ENCODE data around the gene PDLIM3.

The PDLIM3 gene

DNA sequence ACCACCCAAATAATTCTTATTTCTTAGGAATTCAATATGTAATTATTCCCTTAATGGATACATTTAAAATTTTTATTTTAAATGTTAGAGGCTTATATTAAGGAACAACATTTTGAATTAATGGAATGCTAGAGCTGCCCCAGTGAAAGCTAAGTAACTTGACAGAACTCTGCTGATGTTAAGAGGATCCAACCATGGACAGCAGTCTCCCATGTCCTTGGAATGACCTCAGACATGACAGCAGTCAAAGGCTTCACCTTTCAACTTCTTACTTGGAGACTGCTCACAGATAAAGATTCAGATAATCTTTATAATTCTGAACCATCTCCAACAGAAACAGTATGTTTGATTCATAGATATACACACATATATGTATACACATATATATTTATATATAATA lies 17.2 kb downstream of the PDLIM3 start:
- TF ChIP-seq POLR2AphosphoS5 (IDR thresholded peaks at IDR 0.05; ENCODE audit: low read depth, low read length) (no peak), TAF1 (IDR thresholded peaks at IDR 0.05; ENCODE audit: borderline replicate concordance, insufficient read depth, low read length) (no peak), SIN3A (IDR thresholded peaks at IDR 0.05; ENCODE audit: borderline replicate concordance, insufficient read depth, low read length) (no peak), FOXP2 (optimal IDR thresholded peaks at IDR 0.05; ENCODE audit: borderline replicate concordance, extremely low read depth, extremely low read length, insufficient read depth) (no peak)
- TF ChIP-seq, protein P1, sequence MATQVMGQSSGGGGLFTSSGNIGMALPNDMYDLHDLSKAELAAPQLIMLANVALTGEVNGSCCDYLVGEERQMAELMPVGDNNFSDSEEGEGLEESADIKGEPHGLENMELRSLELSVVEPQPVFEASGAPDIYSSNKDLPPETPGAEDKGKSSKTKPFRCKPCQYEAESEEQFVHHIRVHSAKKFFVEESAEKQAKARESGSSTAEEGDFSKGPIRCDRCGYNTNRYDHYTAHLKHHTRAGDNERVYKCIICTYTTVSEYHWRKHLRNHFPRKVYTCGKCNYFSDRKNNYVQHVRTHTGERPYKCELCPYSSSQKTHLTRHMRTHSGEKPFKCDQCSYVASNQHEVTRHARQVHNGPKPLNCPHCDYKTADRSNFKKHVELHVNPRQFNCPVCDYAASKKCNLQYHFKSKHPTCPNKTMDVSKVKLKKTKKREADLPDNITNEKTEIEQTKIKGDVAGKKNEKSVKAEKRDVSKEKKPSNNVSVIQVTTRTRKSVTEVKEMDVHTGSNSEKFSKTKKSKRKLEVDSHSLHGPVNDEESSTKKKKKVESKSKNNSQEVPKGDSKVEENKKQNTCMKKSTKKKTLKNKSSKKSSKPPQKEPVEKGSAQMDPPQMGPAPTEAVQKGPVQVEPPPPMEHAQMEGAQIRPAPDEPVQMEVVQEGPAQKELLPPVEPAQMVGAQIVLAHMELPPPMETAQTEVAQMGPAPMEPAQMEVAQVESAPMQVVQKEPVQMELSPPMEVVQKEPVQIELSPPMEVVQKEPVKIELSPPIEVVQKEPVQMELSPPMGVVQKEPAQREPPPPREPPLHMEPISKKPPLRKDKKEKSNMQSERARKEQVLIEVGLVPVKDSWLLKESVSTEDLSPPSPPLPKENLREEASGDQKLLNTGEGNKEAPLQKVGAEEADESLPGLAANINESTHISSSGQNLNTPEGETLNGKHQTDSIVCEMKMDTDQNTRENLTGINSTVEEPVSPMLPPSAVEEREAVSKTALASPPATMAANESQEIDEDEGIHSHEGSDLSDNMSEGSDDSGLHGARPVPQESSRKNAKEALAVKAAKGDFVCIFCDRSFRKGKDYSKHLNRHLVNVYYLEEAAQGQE (IDR thresholded peaks at IDR 0.05; ENCODE audit: insufficient read depth in 1 of 2, low read depth in 2 of 2, low read length in 2 of 2), result peak in 1 of 2 experiments; percentile 65; a peak in 2 of 4 replicates

DNA sequence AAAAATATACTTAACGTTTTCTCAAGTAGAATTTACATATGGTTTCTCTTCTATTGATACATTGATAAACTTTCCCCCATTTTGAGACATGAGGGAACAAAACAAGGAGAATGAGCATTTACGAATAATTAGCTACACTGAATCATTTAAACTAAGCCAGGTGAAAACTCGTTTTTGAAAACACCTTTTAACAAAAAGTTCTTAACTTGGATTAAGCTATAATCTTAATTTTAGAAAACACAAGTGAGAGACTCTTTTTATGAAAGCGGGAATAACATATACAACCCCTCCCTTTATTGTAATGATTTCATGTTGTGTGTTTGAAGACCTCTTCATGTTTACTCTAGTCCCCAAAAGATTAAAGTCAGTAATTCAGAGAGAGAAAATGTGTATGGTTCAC lies 20.1 kb downstream of the PDLIM3 start:
- TF ChIP-seq TAF1 (IDR thresholded peaks at IDR 0.05; ENCODE audit: borderline replicate concordance, insufficient read depth, low read length) (no peak), POLR2AphosphoS5 (IDR thresholded peaks at IDR 0.05; ENCODE audit: low read depth, low read length) (no peak), FOXP2 (optimal IDR thresholded peaks at IDR 0.05; ENCODE audit: borderline replicate concordance, extremely low read depth, extremely low read length, insufficient read depth) (no peak), SIN3A (IDR thresholded peaks at IDR 0.05; ENCODE audit: borderline replicate concordance, insufficient read depth, low read length) (no peak)
- TF ChIP-seq, protein P1 (IDR thresholded peaks at IDR 0.05; ENCODE audit: insufficient read depth in 1 of 2, low read depth in 2 of 2, low read length in 2 of 2), result no peak

DNA sequence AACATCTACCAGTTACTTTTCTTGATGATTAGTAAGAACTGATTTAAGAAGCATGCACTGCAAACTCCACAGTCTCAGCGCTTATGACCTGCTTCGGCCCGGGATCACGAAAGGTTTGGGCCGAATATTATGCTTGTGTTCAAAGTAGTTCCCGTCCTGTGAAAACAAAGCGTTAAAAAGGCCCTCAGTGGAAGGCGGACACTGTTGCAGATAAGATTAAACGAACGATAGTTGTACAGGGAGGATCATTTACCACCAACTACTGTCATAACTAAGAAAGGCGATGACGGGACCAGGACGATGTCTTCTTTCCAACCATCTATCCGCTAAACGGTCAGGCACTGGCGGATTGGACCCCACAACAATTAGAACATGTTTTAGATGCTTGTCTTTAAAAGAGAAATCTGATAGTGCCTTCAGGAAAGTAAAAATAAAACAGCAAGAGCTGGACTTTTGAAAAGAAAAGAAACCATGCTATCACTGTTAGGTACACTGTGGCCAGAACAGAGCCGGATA lies 21.1 kb downstream of the PDLIM3 start:
- TF ChIP-seq SIN3A (IDR thresholded peaks at IDR 0.05; ENCODE audit: borderline replicate concordance, insufficient read depth, low read length), result no peak
- no peak for TF ChIP-seq POLR2AphosphoS5 (IDR thresholded peaks at IDR 0.05; ENCODE audit: low read depth, low read length)
- TF ChIP-seq, protein P1 (IDR thresholded peaks at IDR 0.05; ENCODE audit: insufficient read depth in 1 of 2, low read depth in 2 of 2, low read length in 2 of 2), result no peak
- no peak for TF ChIP-seq FOXP2 (optimal IDR thresholded peaks at IDR 0.05; ENCODE audit: borderline replicate concordance, extremely low read depth, extremely low read length, insufficient read depth)

GRCh38 chr4:185513489-185514181 lies 21.7 kb downstream of the PDLIM3 start:
- TF ChIP-seq, protein P1 (IDR thresholded peaks at IDR 0.05; ENCODE audit: insufficient read depth in 1 of 2, low read depth in 2 of 2, low read length in 2 of 2), result no peak
- no peak for TF ChIP-seq FOXP2 (optimal IDR thresholded peaks at IDR 0.05; ENCODE audit: borderline replicate concordance, extremely low read depth, extremely low read length, insufficient read depth)
- TF ChIP-seq SIN3A (IDR thresholded peaks at IDR 0.05; ENCODE audit: borderline replicate concordance, insufficient read depth, low read length), result no peak
- TF ChIP-seq TAF1 (IDR thresholded peaks at IDR 0.05; ENCODE audit: borderline replicate concordance, insufficient read depth, low read length), result no peak
- TF ChIP-seq POLR2AphosphoS5 (IDR thresholded peaks at IDR 0.05; ENCODE audit: low read depth, low read length), result no peak
